Fibroblast of skin of left quadriceps (primary cell): ENCODE data around the gene NOS3.

Source experiments
- DNase-seq, 2 experiments: peaks; one replicate each; pipeline ENCODE4 v3.0.0-alpha.2; 2013; ENCODE audit warnings: low read depth in 2 of 2

The NOS3 gene

GRCh38 chr7:151058781-151059366 lies 68.1 kb downstream of the NOS3 start:
- no peak for DNase-seq

DNA sequence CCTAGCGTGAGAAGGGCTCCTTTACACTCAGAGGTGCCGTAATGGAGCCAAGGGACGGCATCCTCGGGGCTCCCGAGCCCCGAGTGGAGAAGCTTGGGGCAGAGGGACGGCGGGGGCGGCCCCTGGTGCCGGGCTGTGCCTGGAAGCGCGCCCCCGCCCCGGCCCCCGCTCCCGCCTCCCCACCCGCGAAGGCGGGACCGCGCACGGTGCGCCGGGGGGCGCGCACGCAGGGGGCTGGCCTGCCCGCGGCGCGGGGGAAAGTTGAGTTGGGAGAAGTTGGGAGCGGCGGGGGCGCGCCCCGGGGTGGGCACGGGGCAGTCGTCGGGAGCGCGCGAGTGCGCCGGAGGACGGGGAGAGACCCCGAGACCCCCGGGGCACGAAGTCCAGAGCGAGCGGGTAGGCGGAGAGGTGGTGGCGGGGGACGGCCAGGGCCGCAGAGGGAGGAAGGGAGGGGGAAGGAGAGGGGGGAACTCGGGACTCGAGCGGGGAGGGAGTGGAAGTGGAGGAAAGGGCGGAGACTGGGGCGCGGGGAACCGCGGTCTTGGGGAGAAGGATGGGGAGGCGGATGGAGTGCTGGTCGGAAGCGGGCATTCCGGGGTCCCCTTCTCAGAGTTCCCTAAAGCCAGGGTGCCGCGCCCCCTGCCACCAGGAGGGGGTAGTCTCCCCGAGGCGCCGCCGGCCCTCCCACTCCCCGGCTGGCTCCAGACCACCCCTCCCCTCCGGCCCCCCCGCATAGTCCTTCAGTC lies 68.7 kb downstream of the NOS3 start, which contains the start of gene SLC4A2:
SLC4A2 (plus strand) TSS at position 223 of the 746 bp plus-strand sequence. CDS start 2,399 bp downstream, outside the sequence.
- no peak for DNase-seq

DNA sequence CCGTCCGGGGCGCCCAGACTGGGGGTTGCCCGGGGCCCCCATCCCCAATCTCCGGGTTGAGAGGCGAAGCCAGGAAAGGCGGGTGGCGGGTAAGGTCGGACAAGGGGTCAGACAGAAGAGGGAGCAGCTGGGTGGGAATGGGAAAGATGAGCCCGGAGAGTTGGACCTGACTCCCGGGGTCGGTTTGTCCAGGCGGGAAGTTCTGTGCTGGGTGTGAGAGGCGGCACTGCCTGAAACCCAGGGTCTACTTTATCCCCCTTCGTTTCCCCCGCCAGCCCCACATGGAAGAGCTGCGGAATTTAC lies 69.2 kb downstream of the NOS3 start:
- DNase-seq = no peak

GRCh38 chr7:151060416-151061212 lies 69.8 kb downstream of the NOS3 start:
- no peak for DNase-seq

DNA sequence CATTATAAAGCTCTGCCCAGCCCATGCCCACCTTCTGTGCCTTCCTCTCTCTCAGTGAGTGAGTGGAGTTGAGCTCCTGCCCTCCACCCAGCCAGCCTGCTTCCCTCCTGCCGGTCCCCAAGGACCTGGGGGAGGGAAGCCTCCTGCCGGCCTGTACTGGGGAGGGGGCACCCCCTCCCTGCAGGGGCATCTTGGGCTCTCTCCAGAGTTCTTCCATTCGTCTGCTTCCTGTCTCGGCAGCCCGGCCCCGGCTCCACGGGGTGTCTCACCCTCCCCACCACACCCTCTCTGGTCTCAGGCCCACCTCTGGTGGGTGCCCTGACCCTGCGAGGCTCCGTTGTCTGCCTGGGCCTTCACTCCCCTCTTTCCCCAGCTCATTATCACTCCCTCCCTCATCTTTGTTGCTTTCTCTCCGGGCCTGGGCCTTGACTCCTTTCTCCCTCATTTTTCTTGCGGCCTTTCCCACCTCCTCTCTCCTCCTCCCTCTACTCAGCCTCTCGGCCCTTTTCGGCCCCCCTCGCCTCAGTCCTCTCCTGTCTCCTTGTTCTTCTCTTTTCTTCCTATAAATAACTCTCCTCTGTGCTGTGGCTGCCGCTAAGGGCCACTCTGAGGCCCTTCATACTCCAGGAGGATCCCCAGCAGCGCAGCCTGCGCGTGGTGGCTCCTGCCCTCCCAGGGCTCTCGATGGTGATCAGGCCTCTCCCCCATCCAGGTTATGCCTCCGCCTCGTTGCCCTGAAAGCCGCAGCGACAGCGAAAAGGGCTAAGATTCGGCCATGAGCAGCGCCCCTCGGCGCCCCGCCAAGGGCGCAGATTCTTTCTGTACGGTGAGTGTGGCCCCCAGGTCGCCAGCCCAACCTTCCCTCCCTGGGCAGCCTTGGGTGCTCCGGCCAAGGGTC lies 70.6 kb downstream of the NOS3 start:
- DNase-seq = no peak

- DNase-seq = no peak
Measured at GRCh38 chr7:151062111-151062398, 71.2 kb downstream of the NOS3 start.

DNA sequence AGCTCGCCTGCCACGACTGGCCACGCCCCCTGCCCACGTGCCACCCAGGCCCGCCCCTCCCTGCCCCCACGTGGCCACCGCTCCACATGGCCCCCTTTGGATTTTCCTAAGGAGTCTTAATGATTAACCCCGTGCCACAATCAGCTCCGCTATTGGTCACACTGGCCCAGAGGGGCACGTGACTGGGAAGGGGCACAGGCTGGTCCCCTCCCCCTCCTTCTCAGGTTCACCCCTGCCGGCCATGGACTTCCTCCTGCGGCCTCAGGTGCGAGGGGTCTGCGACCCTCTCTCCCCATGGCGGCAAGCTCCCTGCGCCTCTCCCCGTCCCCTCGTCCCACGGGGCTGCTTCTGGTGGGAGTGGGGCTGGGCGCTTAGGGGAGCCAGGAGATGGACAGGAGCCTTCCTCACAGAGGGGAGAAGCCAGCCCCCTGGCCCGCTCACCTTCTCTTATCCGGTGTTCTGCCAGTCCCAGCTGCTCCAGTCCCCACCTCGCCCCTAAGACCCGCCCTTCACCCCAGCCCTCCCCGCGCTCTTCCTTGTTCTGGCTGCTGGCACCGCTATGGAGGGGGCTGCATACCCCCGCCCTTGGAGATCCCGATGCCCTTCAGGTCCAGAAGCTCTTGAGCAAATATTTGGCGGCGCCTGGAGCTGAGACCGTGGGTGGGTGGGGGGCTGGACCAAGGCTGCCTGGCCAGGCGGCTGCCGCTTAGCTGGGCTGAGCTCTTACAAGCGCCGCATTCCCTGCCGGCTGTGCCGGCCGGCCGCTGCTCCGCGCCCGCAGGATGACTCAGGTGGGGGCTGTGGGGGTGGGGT lies 71.8 kb downstream of the NOS3 start:
- DNase-seq = no peak

DNA sequence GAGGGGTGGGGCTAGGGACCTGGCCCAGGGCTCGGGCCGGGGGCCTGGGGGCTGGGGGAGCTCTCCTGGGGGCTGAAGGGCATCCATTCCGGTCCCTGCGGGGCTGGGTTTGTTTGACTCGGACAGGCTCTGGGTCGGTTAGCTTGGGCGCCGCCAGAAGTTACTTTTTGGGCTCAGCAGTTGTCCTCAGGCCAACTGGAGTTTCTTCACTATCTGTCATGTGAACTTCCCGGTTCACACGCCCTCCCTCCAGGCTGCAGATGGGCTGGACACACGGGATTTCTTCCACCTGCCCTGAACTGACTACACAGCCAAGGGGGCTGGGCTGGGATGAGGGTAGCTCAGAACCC lies 72.4 kb downstream of the NOS3 start:
- DNase-seq = no peak
